Chondrocyte (in vitro differentiated cells): ENCODE data around the gene FAM53A. TPM values are rescaled to one million over a fixed set of nuclear protein-coding genes. Genes with fewer than 3 reads are reported as not detected.
"Not testable (repeated sequence)": the region's sequence is repeated elsewhere in the genome, so short reads cannot be mapped to it uniquely, and the experiment has no call there.

Experiments
- DNase-seq: peaks from one replicate; pipeline ENCODE4 v3.0.0; 2021; ENCODE audit warnings: mixed read lengths, low spot score
- H3K27ac Mint-ChIP-seq: one replicate; pipeline ENCODE4 v1.8.0; 2021; ENCODE audit warnings: mild to moderate bottlenecking, moderate library complexity, mixed read lengths; ENCODE audit not compliant: unreplicated experiment
- H3K27me3 Mint-ChIP-seq: 2 replicates; pipeline ENCODE4 v1.8.0; 2021; ENCODE audit warnings: low read depth, mixed read lengths
- H3K36me3 Mint-ChIP-seq: 2 replicates; pipeline ENCODE4 v1.8.0; 2021; ENCODE audit warnings: low read depth, mixed read lengths
- H3K4me1 Mint-ChIP-seq: 2 replicates; pipeline ENCODE4 v1.8.0; 2021; ENCODE audit warnings: low read depth, mild to moderate bottlenecking, mixed read lengths
- H3K4me3 Mint-ChIP-seq: one replicate; pipeline ENCODE4 v1.8.0; 2021; ENCODE audit warnings: mild to moderate bottlenecking, moderate library complexity, mixed read lengths; ENCODE audit not compliant: unreplicated experiment
- H3K9me3 Mint-ChIP-seq: 2 replicates; pipeline ENCODE4 v1.8.0; 2021; ENCODE audit warnings: low read depth, mixed read lengths
- CTCF ChIP-seq: fragments of 200-600 bp; sonication (generic); IDR thresholded peaks from 2 replicates; pipeline ENCODE4 v1.5.0; 2021; ENCODE audit warnings: antibody characterized with exemption, mild to moderate bottlenecking, moderate library complexity
- total RNA-seq: library from RNA; stranded (reverse); gene quantifications from 3 replicates; pipeline ENCODE4 v1.2.1, GENCODE V29; 2021

Gene FAM53A
- total RNA-seq, 1 donor from 2014 or later, result 6.9 TPM

DNA sequence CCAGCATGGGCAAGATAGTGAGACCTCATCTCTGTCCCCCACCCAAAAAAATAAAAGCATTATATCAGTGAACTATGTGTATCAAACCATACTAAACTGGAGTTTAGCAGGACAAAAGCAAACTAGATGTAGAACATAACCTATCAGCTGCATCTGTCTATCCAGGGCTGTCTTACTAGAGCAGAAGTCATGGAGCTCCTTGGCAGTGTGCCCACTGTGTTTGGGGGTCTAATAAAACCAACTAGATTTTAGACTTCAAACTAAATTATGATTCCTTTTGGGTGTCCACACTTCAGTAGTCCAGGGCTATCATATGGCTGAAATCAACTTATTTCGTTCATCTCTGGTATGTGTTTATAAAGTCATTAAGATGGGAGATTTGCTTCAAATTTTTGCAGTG is 19.8 kb upstream of the FAM53A start:
- peaks cover 16% of the 10 kb centered on the region for H3K36me3 Mint-ChIP-seq
- no peak overlapping the region for H3K4me3 Mint-ChIP-seq
- H3K9me3 Mint-ChIP-seq, result no peaks in the 10 kb centered on the region
- DNase-seq, result no peak
- peaks cover 9% of the 10 kb centered on the region for H3K4me1 Mint-ChIP-seq
- H3K27me3 Mint-ChIP-seq, result no peaks in the 10 kb centered on the region
- no peak for TF ChIP-seq CTCF
- no peak overlapping the region for H3K27ac Mint-ChIP-seq

- H3K4me1 Mint-ChIP-seq, H3K27me3 Mint-ChIP-seq, H3K4me3 Mint-ChIP-seq, DNase-seq, H3K9me3 Mint-ChIP-seq, H3K27ac Mint-ChIP-seq: not testable (repeated sequence)
- peaks cover 18% of the 10 kb centered on the region for H3K36me3 Mint-ChIP-seq
These were observed 17.6 kb upstream of the FAM53A start for GRCh38 chr4:1701671-1702070.

DNA sequence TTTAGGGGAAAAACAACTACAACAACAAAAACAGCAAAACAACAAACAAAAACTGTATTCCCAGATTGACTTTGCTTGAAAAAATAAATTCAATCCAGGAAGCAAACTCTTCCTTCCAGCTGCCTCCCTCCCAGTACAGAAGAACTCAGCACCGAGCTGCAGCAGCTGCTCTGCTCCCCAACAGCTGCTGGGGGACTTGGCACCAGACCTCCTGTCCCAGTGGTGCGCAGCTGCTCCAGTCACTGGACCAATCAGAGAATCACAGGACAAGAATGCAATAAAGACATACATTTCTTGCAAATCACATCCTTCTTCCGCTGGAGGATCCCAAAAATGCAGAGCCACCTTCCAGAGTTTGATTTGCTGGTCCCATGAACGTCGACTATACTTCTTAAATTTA is 11.8 kb upstream of the FAM53A start:
- DNase-seq, result no peak
- Mint-ChIP-seq H3K9me3 (no peaks in the 10 kb centered on the region), H3K27ac (no peak overlapping the region), H3K4me3 (no peak overlapping the region), H3K36me3 (peaks cover 17% of the 10 kb centered on the region), H3K27me3 (no peaks in the 10 kb centered on the region), H3K4me1 (no peaks in the 10 kb centered on the region)
- no peak for TF ChIP-seq CTCF

DNA sequence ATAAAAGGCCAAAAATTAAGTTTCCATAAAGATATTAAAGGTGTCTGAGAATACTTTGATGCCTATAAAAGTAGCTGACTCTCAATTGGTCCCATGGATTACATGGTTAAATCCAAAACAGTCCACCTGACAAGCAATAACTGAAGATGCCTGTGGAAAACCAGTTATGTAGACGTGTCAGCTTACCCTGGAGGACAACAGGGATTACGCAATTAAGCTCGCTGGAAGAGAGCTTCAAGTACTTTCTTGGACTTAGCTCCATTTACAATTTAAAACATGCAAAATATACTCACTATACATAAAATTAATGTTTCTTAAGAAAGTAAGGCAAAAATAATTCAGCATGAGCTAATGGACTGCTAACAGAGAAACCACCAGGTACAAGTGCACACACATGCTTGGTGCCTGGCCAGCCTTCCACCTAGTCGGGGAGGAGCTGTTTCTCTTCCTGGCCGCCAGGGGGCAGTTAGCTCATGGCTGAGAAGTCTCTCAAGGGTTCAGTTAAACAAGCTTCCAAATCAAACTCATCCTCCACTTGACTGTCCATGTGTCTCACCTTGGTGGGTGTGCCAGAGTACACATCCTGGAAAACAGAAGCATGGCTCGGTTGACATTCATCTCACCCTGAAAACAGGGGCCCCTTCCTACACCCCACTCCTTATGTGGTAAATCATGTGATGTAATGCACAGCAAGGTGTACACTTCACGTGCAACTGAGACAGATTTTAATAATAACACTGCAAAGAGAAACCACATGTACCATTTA is 9.2 kb upstream of the FAM53A start:
- peaks cover 20% of the 10 kb centered on the region for H3K36me3 Mint-ChIP-seq

GRCh38 chr4:1691737-1692373 is 7.7 kb upstream of the FAM53A start:
- H3K4me3 Mint-ChIP-seq, result no peak overlapping the region

More for the DNA sequence above, 9.2 kb upstream of the FAM53A start:
- H3K27ac Mint-ChIP-seq, result no peak overlapping the region
- DNase-seq, result no peak
- peak; percentile 93 for TF ChIP-seq CTCF
- H3K4me1 Mint-ChIP-seq, result no peaks in the 10 kb centered on the region
- H3K27me3 Mint-ChIP-seq, result no peaks in the 10 kb centered on the region
- no peak overlapping the region for H3K4me3 Mint-ChIP-seq
- H3K9me3 Mint-ChIP-seq, result no peaks in the 10 kb centered on the region

More at GRCh38 chr4:1691737-1692373, 7.7 kb upstream of the FAM53A start:
- TF ChIP-seq CTCF, result no peak
- Mint-ChIP-seq H3K27ac (no peak overlapping the region), H3K27me3 (no peaks in the 10 kb centered on the region), H3K36me3 (peaks cover 17% of the 10 kb centered on the region), H3K9me3 (no peaks in the 10 kb centered on the region), H3K4me1 (no peaks in the 10 kb centered on the region)
- DNase-seq, result peak; percentile 61
